ENCODE data around the gene TFCP2.

DNA sequence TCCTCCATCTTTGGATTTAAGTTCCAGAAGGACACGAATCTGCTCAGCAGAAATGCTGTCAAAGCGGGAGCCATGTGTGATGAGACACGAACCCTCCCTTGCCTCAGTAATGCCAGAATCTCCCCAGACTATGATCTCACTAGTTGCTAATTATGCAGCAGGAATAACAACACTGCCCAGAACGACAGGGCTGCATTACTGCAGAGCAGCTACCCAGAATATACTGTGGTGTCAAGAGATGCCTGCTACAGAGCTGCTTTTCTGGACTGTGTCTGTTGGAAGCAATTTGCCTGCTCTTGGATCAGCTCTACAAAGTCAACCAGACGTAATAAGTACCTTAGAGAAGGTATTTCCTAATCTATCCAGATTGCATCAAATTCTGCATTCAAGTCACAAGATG, 95.0 kb downstream of the TFCP2 start:
- TF ChIP-seq, protein P1, sequence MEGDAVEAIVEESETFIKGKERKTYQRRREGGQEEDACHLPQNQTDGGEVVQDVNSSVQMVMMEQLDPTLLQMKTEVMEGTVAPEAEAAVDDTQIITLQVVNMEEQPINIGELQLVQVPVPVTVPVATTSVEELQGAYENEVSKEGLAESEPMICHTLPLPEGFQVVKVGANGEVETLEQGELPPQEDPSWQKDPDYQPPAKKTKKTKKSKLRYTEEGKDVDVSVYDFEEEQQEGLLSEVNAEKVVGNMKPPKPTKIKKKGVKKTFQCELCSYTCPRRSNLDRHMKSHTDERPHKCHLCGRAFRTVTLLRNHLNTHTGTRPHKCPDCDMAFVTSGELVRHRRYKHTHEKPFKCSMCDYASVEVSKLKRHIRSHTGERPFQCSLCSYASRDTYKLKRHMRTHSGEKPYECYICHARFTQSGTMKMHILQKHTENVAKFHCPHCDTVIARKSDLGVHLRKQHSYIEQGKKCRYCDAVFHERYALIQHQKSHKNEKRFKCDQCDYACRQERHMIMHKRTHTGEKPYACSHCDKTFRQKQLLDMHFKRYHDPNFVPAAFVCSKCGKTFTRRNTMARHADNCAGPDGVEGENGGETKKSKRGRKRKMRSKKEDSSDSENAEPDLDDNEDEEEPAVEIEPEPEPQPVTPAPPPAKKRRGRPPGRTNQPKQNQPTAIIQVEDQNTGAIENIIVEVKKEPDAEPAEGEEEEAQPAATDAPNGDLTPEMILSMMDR (IDR thresholded peaks at IDR 0.05) = no peak
- TF ChIP-seq POLR2AphosphoS5 (IDR thresholded peaks at IDR 0.05) = no peak
